LNCaP clone FGC (cell line): Measurements from ENCODE around the gene ABCD1.

Experiments
- DNase-seq: peaks from one replicate; pipeline ENCODE4 v3.0.0-alpha.2; 2011; ENCODE audit warnings: low read depth
- H3K4me3 ChIP-seq: 2 replicates; pipeline ENCODE4 v1.5.1; 2011; ENCODE audit warnings: mild to moderate bottlenecking, low read depth, low read length, control low read depth
- TF ChIP-seq, protein P1 (sequence below): IDR thresholded peaks from 2 replicates; pipeline ENCODE4 v1.5.1; 2012; ENCODE audit warnings: mild to moderate bottlenecking; ENCODE audit not compliant: control insufficient read depth, insufficient read depth; ENCODE audit errors: extremely low read depth

Gene ABCD1

DNA sequence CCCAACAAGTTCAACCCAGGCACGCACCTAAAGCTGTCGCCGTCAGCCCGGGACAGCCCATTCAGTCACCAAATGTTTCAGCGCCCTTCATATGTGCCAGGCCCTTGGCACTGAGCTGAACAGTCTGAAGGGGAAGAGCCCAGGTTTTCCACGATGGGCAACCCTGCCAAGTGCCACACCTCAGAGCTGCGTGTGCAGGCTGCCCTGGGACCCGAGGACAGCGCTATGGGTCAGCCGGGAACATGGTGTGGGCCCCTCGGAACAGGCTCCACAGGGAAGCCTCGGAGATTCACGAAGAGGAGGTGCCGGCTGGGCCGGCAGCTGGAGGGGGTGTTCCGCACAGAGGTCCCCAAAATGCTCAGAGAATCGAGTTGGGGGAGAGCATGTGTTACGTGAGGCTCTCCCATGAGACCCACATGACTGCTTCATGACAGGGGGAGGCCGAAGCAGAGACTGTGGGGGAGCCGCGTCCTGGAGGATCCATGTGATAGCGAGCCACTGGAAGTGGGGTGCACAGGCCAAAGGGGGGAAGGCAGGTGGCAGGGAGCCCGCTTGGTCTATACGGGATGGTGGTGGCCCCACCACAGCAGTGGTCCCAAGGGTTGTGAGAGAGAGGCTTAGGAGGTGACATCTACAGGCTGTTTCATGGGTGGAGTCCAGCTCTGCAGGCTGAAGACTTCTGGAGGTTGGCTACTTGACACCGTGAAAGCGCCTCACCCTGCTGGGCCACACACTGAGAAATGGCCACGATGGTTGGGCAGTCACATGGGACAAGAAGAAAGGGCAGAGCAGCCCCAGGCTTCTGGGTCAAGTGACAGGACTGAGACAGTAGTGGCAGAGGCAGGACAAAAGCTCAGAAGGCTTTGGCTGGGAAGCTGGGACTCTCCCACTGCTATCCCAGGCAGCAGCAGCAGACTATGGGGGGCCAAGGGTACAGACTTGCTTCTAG lies 14.7 kb upstream of the ABCD1 start:
- TF ChIP-seq, protein P1, sequence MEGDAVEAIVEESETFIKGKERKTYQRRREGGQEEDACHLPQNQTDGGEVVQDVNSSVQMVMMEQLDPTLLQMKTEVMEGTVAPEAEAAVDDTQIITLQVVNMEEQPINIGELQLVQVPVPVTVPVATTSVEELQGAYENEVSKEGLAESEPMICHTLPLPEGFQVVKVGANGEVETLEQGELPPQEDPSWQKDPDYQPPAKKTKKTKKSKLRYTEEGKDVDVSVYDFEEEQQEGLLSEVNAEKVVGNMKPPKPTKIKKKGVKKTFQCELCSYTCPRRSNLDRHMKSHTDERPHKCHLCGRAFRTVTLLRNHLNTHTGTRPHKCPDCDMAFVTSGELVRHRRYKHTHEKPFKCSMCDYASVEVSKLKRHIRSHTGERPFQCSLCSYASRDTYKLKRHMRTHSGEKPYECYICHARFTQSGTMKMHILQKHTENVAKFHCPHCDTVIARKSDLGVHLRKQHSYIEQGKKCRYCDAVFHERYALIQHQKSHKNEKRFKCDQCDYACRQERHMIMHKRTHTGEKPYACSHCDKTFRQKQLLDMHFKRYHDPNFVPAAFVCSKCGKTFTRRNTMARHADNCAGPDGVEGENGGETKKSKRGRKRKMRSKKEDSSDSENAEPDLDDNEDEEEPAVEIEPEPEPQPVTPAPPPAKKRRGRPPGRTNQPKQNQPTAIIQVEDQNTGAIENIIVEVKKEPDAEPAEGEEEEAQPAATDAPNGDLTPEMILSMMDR: no peak
- no peak overlapping the region for H3K4me3 ChIP-seq
- no peak for DNase-seq

- TF ChIP-seq, protein P1: no peak
- H3K4me3 ChIP-seq: no peak overlapping the region
- no peak for DNase-seq
These were observed 10.4 kb upstream of the ABCD1 start for GRCh38 chrX:153714256-153714655.

GRCh38 chrX:153717445-153717844 lies 7.2 kb upstream of the ABCD1 start:
- H3K4me3 ChIP-seq: no peak overlapping the region
- no peak for DNase-seq
- TF ChIP-seq, protein P1: no peak

DNA sequence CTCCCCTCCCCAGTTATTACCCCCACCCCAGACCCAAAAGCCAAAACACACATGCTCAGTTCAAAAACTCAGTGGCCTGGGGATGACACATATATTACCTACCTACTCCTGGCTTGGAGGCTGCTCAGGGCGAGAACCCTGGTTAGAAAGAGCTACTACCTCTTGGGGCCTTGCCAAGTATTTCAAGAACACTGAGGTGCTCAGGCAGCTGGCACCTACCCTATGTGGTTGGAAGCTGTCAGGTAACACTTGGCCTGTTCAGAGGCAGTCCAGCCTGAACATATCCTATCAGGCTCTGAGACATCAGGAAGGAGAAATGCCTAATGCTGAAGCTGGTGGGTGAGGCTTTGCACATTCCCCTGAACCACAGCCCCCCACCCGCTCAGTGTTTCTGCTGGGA lies 5.4 kb upstream of the ABCD1 start:
- H3K4me3 ChIP-seq: no peak overlapping the region
- TF ChIP-seq, protein P1: no peak
- no peak for DNase-seq

- H3K4me3 ChIP-seq: no peak overlapping the region
- no peak for DNase-seq
- TF ChIP-seq, protein P1: no peak
These were observed 5.0 kb upstream of the ABCD1 start for GRCh38 chrX:153719701-153720100.

GRCh38 chrX:153722704-153723350 lies 1.8 kb upstream of the ABCD1 start:
- TF ChIP-seq, protein P1: no peak
- H3K4me3 ChIP-seq: peak overlapping the region; percentile 71
- DNase-seq: no peak
